RWPE1 (cell line): ENCODE measurements around the gene WWTR1.

Source experiments
- CTCF ChIA-PET: fragments of 350-600 bp; sonication (Branson Sonifier 250); formaldehyde crosslinking; extraction: SDS; loops from one replicate; lab custom pipeline; 2021; lab: Yijun Ruan, JAX
- POLR2A ChIA-PET: fragments of 400-600 bp; formaldehyde crosslinking; extraction: SDS; loops from one replicate; lab custom pipeline; 2020; ENCODE audit warnings: antibody characterized with exemption; ENCODE audit not compliant: low non-redundant PET; lab: Yijun Ruan, JAX
- DNase-seq: peaks from one replicate; pipeline ENCODE4 v3.0.0; 2012; ENCODE audit warnings: low spot score
- H3K27ac ChIP-seq: fragments of 450-650 bp; 2 replicates; pipeline ENCODE4 v1.5.1; 2017
- CTCF ChIP-seq: fragments of 450-650 bp; conservative IDR thresholded peaks from 2 replicates; pipeline ENCODE4 v1.5.1; 2017; ENCODE audit warnings: low read depth, mild to moderate bottlenecking

Gene WWTR1

GRCh38 chr3:149657926-149658743 is at the start of gene WWTR1:
TSS of gene WWTR1 (minus strand) at chr3:149658025. CDS start at chr3:149657306, 719 bp downstream.
- POLR2A ChIA-PET, result interaction anchor here (0.6 to 1.2 kb wide), 8 partner anchors 10 to 579 kb away, joined by 3 to 5 read pairs (median 3); no protein-coding TSS in a partner anchor
- TF ChIP-seq CTCF, result peak; percentile 29
- H3K27ac ChIP-seq, result peak within 1 kb of the TSS; percentile 96
- peak; percentile 92 for DNase-seq
- CTCF ChIA-PET, result interaction anchor here (0.8 to 2.0 kb wide), 3 partner anchors 89 to 288 kb away, joined by 3 to 9 read pairs (median 8); no protein-coding TSS in a partner anchor

GRCh38 chr3:149706905-149707304 is 49.1 kb upstream of the WWTR1 start:
- no peak for DNase-seq
- no peak for TF ChIP-seq CTCF
- CTCF ChIA-PET, result interaction anchor here (0.7 kb wide), 2 partner anchors 12 to 193 kb away, joined by 3 read pairs; no protein-coding TSS in a partner anchor
- POLR2A ChIA-PET, result no interaction called here
- H3K27ac ChIP-seq, result no peak overlapping the region

GRCh38 chr3:149705416-149705815 is 47.6 kb upstream of the WWTR1 start:
- ChIA-PET CTCF (interaction anchor here (0.6 to 1.0 kb wide), 3 partner anchors 21 to 371 kb away, joined by 3 to 4 read pairs (median 3); no protein-coding TSS in a partner anchor), POLR2A (no interaction called here)
- no peak for TF ChIP-seq CTCF
- no peak overlapping the region for H3K27ac ChIP-seq
- no peak for DNase-seq

GRCh38 chr3:149703466-149703865 is 45.6 kb upstream of the WWTR1 start:
- CTCF ChIA-PET, result interaction anchor here (0.5 to 1.0 kb wide), 2 partner anchors 14 to 19 kb away, joined by 3 to 4 read pairs; no protein-coding TSS in a partner anchor
- DNase-seq, result no peak
- no peak for TF ChIP-seq CTCF
- no peak overlapping the region for H3K27ac ChIP-seq
- POLR2A ChIA-PET, result no interaction called here

GRCh38 chr3:149702691-149703441 is 45.0 kb upstream of the WWTR1 start:
- CTCF ChIA-PET, result interaction anchor here (0.5 to 1.0 kb wide), 2 partner anchors 14 to 20 kb away, joined by 3 to 4 read pairs; no protein-coding TSS in a partner anchor
- no peak for TF ChIP-seq CTCF
- POLR2A ChIA-PET, result no interaction called here
- H3K27ac ChIP-seq, result no peak overlapping the region
- no peak for DNase-seq

GRCh38 chr3:149701977-149702350 is 44.1 kb upstream of the WWTR1 start:
- POLR2A ChIA-PET, result no interaction called here
- no peak overlapping the region for H3K27ac ChIP-seq
- TF ChIP-seq CTCF, result no peak
- DNase-seq, result no peak
- CTCF ChIA-PET, result no interaction called here
